Panc1 (cell line): ENCODE data around the gene FAP. TPM values are rescaled to one million over a fixed set of nuclear protein-coding genes. Genes with fewer than 3 reads are reported as not detected.

Experiments
- ATAC-seq: fragments of 200-7000 bp; cut with Tn5 transposase; 2 replicates; pipeline ENCODE4 v1.9.1; 2020; ENCODE audit warnings: mild to moderate bottlenecking, moderate library complexity
- BruUV-seq: library from RNA; stranded (reverse); fragments of 400-500 nt; replicated peaks from 2 replicates; lab custom pipeline; 2021; lab: Mats Ljungman, UMichigan
- CTCF ChIA-PET: fragments of 300-600 bp; sonication (Branson Sonifier 250); formaldehyde crosslinking; loops from one replicate; lab custom pipeline; 2022; ENCODE audit warnings: antibody characterized with exemption; lab: Charles Lee
- POLR2A ChIA-PET: fragments of 300-600 bp; sonication (Branson Sonifier 250); formaldehyde crosslinking; loops from one replicate; lab custom pipeline; 2022; ENCODE audit warnings: antibody characterized with exemption; lab: Charles Lee
- DNase-seq: peaks from one replicate; pipeline ENCODE4 v3.0.0-alpha.2; 2010; ENCODE audit warnings: low read depth, low spot score
- H3K27ac ChIP-seq: 2 replicates; pipeline ENCODE4 v1.5.1; 2011; ENCODE audit warnings: mild to moderate bottlenecking, low read length, inconsistent platforms
- H3K27me3 ChIP-seq: fragments of 200-500 bp; sonication (Bioruptor generic); 2 replicates; pipeline ENCODE4 v1.6.0; 2014; ENCODE audit warnings: low read length, inconsistent platforms; ENCODE audit not compliant: control insufficient read depth, insufficient read depth
- H3K36me3 ChIP-seq: fragments of 200-500 bp; sonication (Bioruptor generic); 2 replicates; pipeline ENCODE4 v1.5.1; 2014; ENCODE audit warnings: inconsistent platforms, mild to moderate bottlenecking, low read length, moderate library complexity; ENCODE audit not compliant: control insufficient read depth, insufficient read depth
- H3K4me1 ChIP-seq: 2 replicates; pipeline ENCODE4 v1.5.1; 2011; ENCODE audit warnings: inconsistent platforms, mild to moderate bottlenecking, low read length, moderate library complexity; ENCODE audit not compliant: control insufficient read depth, insufficient read depth
- H3K4me3 ChIP-seq, 2 experiments: 2 replicates each; pipeline ENCODE4 v1.5.1; 2011 to 2012; ENCODE audit warnings: low read depth in 2 of 2, low read length in 2 of 2, mild to moderate bottlenecking in 2 of 2, inconsistent platforms in 1 of 2, moderate library complexity in 1 of 2
- H3K9me3 ChIP-seq: fragments of 200-500 bp; sonication (Bioruptor generic); 2 replicates; pipeline ENCODE4 v1.5.1; 2014; ENCODE audit warnings: low read depth, mild to moderate bottlenecking, inconsistent platforms, low read length, moderate library complexity; ENCODE audit not compliant: control insufficient read depth, insufficient read depth
- POLR2AphosphoS5 ChIP-seq: IDR thresholded peaks from 2 replicates; pipeline ENCODE4 v1.6.1; 2012; ENCODE audit warnings: mild to moderate bottlenecking, low read depth, low read length, moderate library complexity
- REST ChIP-seq, 2 experiments: IDR thresholded peaks; 2 replicates each; pipeline ENCODE4 v1.6.1; 2011 to 2012; ENCODE audit warnings: low read depth in 2 of 2, control low read depth in 1 of 2, low read length in 1 of 2, mild to moderate bottlenecking in 1 of 2, moderate library complexity in 1 of 2; ENCODE audit not compliant: insufficient read depth in 1 of 2
- SIN3A ChIP-seq: IDR thresholded peaks from 2 replicates; pipeline ENCODE4 v1.6.1; 2012; ENCODE audit warnings: low read depth, mild to moderate bottlenecking, low read length, moderate library complexity, borderline replicate concordance; ENCODE audit not compliant: insufficient read depth
- TCF7L2 ChIP-seq: IDR thresholded peaks from 2 replicates; pipeline ENCODE4 v1.6.1; 2011; ENCODE audit warnings: mild to moderate bottlenecking, low read depth, low read length, inconsistent platforms
- in situ Hi-C: cut with HindIII; loops from 2 replicates; pipeline ENCODE4 v1.10.0; 2016; ENCODE audit warnings: low sequenced_read_pairs, low pct_unique_long_range_greater_than_20kb
- intact Hi-C: fragments of 100-400 bp; cut with micrococcal nuclease; formaldehyde crosslinking; loops from one replicate; pipeline ENCODE4 v1.10.0; 2022; ENCODE audit not compliant: unreplicated experiment
- total RNA-seq: library from RNA; stranded (reverse); gene quantifications from one replicate; pipeline ENCODE4 v1.2.1, GENCODE V29; 2021; ENCODE audit not compliant: unreplicated experiment
- TF ChIP-seq, protein P1 (sequence below): fragments of 450-650 bp; IDR thresholded peaks from 2 replicates; pipeline ENCODE4 v1.5.1; 2017; ENCODE audit warnings: mild to moderate bottlenecking

FAP gene
- total RNA-seq, 1 experiment from 2014 or later, result not detected

DNA sequence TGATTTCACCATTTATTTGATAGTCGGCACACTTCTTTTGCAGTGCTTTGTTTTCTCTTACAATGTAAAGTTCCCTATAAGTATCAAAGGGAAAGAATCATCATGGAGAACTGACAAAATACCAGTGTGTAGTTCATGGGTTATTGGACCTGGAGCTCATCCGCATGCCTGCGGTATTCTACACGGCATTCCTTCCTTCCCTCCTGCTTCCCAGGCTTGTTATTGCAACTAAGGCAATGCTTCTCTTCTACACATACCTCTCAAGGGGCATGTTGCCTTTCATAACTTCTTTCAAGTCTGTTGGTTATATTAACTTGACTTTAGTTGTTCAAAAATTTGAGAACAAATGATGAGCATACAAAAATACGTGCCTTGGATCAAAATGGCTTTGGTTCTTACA lies 24.3 kb upstream of the FAP start:
- POLR2A ChIA-PET, result no interaction called here

GRCh38 chr2:162266460-162266760 lies 23.2 kb upstream of the FAP start:
- no TSS peak for BruUV-seq
- DNase-seq (no peak), ATAC-seq (no peak)
- Histone ChIP-seq H3K4me3 (no peak overlapping the region), H3K36me3 (no peaks in the 10 kb centered on the region), H3K9me3 (no peaks in the 10 kb centered on the region), H3K27ac (no peak overlapping the region), H3K27me3 (no peaks in the 10 kb centered on the region), H3K4me1 (no peaks in the 10 kb centered on the region)
- intact Hi-C loops, result no loop called here
- in situ Hi-C loops, result no loop called here
- TF ChIP-seq TCF7L2, result no peak
- TF ChIP-seq SIN3A, result no peak
- TF ChIP-seq, protein P1, sequence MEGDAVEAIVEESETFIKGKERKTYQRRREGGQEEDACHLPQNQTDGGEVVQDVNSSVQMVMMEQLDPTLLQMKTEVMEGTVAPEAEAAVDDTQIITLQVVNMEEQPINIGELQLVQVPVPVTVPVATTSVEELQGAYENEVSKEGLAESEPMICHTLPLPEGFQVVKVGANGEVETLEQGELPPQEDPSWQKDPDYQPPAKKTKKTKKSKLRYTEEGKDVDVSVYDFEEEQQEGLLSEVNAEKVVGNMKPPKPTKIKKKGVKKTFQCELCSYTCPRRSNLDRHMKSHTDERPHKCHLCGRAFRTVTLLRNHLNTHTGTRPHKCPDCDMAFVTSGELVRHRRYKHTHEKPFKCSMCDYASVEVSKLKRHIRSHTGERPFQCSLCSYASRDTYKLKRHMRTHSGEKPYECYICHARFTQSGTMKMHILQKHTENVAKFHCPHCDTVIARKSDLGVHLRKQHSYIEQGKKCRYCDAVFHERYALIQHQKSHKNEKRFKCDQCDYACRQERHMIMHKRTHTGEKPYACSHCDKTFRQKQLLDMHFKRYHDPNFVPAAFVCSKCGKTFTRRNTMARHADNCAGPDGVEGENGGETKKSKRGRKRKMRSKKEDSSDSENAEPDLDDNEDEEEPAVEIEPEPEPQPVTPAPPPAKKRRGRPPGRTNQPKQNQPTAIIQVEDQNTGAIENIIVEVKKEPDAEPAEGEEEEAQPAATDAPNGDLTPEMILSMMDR, result no peak
- no peak for TF ChIP-seq POLR2AphosphoS5
- TF ChIP-seq REST (IDR thresholded peaks at IDR 0.05; ENCODE audit: insufficient read depth in 1 of 2, low read depth in 2 of 2, low read length in 1 of 2), result no peak
- POLR2A ChIA-PET, result no interaction called here
- CTCF ChIA-PET, result no interaction called here

More for the DNA sequence above, 24.3 kb upstream of the FAP start:
- in situ Hi-C loops, result no loop called here
- Histone ChIP-seq H3K9me3 (no peaks in the 10 kb centered on the region), H3K4me3 (no peak overlapping the region), H3K4me1 (no peaks in the 10 kb centered on the region), H3K27ac (no peak overlapping the region), H3K27me3 (no peaks in the 10 kb centered on the region), H3K36me3 (no peaks in the 10 kb centered on the region)
- ATAC-seq (no peak), DNase-seq (no peak)
- BruUV-seq, result no TSS peak
- intact Hi-C loops, result no loop called here
- CTCF ChIA-PET, result no interaction called here
- TF ChIP-seq SIN3A, result no peak
- TF ChIP-seq REST (IDR thresholded peaks at IDR 0.05; ENCODE audit: insufficient read depth in 1 of 2, low read depth in 2 of 2, low read length in 1 of 2), result no peak
- TF ChIP-seq, protein P1, result no peak
- no peak for TF ChIP-seq POLR2AphosphoS5
- TF ChIP-seq TCF7L2, result no peak
